HEK293T (cell line): ENCODE data around the gene IFNG.

Experiments
- BHLHE40 ChIP-seq: fragments of 450-650 bp; IDR thresholded peaks from 2 replicates; pipeline ENCODE4 v1.6.1; 2016; ENCODE audit warnings: mild to moderate bottlenecking, moderate library complexity, borderline replicate concordance
- ELF4 ChIP-seq: fragments of 450-650 bp; IDR thresholded peaks from 2 replicates; pipeline ENCODE4 v1.6.1; 2017; ENCODE audit warnings: antibody characterized with exemption
- FOXM1 ChIP-seq: fragments of 450-650 bp; IDR thresholded peaks from 2 replicates; pipeline ENCODE4 v1.6.1; 2017; ENCODE audit warnings: mild to moderate bottlenecking, borderline replicate concordance
- HDGF ChIP-seq: fragments of 450-650 bp; IDR thresholded peaks from 2 replicates; pipeline ENCODE4 v1.6.1; 2017; ENCODE audit warnings: antibody characterized with exemption, borderline replicate concordance
- PKNOX1 ChIP-seq: fragments of 450-650 bp; IDR thresholded peaks from 2 replicates; pipeline ENCODE4 v1.6.1; 2016
- SP1 ChIP-seq: fragments of 450-650 bp; IDR thresholded peaks from 2 replicates; pipeline ENCODE4 v1.6.1; 2017
- SUZ12 ChIP-seq: fragments of 450-650 bp; IDR thresholded peaks from 2 replicates; pipeline ENCODE4 v1.6.1; 2016; ENCODE audit warnings: mild to moderate bottlenecking
- TARDBP ChIP-seq: fragments of 450-650 bp; IDR thresholded peaks from 2 replicates; pipeline ENCODE4 v1.6.1; 2016

- TF ChIP-seq BHLHE40 (no peak), ELF4 (no peak), FOXM1 (no peak), SUZ12 (no peak), PKNOX1 (no peak), TARDBP (no peak), HDGF (no peak), SP1 (no peak)
Measured at GRCh38 chr12:68170726-68171125, 11.2 kb upstream of the IFNG start.
